ENCODE measurements around the gene CEACAM18. TPM values are rescaled to one million over a fixed set of nuclear protein-coding genes. Genes with fewer than 3 reads are reported as not detected.

CEACAM18 gene
- total RNA-seq, 1 donor from 2014 or later: not detected

- H3K27me3 Mint-ChIP-seq (ENCODE audit: unreplicated experiment): no peaks in the 10 kb centered on the region
- H3K9me3 Mint-ChIP-seq (ENCODE audit: unreplicated experiment): peaks cover 4% of the 10 kb centered on the region
- TF ChIP-seq CTCF (IDR thresholded peaks at IDR 0.05): peak; percentile 82
- H3K27ac Mint-ChIP-seq (ENCODE audit: unreplicated experiment): no peak overlapping the region
- H3K4me1 Mint-ChIP-seq (ENCODE audit: unreplicated experiment): no peaks in the 10 kb centered on the region
- DNase-seq (ENCODE audit: extremely low spot score, unreplicated experiment): no peak
- no peak overlapping the region for H3K4me3 Mint-ChIP-seq (ENCODE audit: unreplicated experiment)
- H3K36me3 Mint-ChIP-seq (ENCODE audit: unreplicated experiment): no peaks in the 10 kb centered on the region
Observed at GRCh38 chr19:51473009-51473707, 5.2 kb upstream of the CEACAM18 start.

- DNase-seq (ENCODE audit: extremely low spot score, unreplicated experiment): no peak
- Mint-ChIP-seq H3K4me3 (ENCODE audit: unreplicated experiment) (no peak overlapping the region), H3K4me1 (ENCODE audit: unreplicated experiment) (no peaks in the 10 kb centered on the region), H3K9me3 (ENCODE audit: unreplicated experiment) (peaks cover 15% of the 10 kb centered on the region), H3K27ac (ENCODE audit: unreplicated experiment) (no peak overlapping the region), H3K36me3 (ENCODE audit: unreplicated experiment) (no peaks in the 10 kb centered on the region), H3K27me3 (ENCODE audit: unreplicated experiment) (no peaks in the 10 kb centered on the region)
- no peak for TF ChIP-seq CTCF (IDR thresholded peaks at IDR 0.05)
Observed at GRCh38 chr19:51476164-51476563, 2.2 kb upstream of the CEACAM18 start.

- DNase-seq (ENCODE audit: extremely low spot score, unreplicated experiment): no peak
- Mint-ChIP-seq H3K9me3 (ENCODE audit: unreplicated experiment) (peaks cover 22% of the 10 kb centered on the region), H3K4me3 (ENCODE audit: unreplicated experiment) (no peak overlapping the region), H3K36me3 (ENCODE audit: unreplicated experiment) (no peaks in the 10 kb centered on the region), H3K27ac (ENCODE audit: unreplicated experiment) (no peak overlapping the region), H3K27me3 (ENCODE audit: unreplicated experiment) (no peaks in the 10 kb centered on the region), H3K4me1 (ENCODE audit: unreplicated experiment) (no peaks in the 10 kb centered on the region)
- no peak for TF ChIP-seq CTCF (IDR thresholded peaks at IDR 0.05)
Observed at GRCh38 chr19:51477344-51477743, 995 bp upstream of the CEACAM18 start.

- no peaks in the 10 kb centered on the region for H3K4me1 Mint-ChIP-seq (ENCODE audit: unreplicated experiment)
- H3K27me3 Mint-ChIP-seq (ENCODE audit: unreplicated experiment): no peaks in the 10 kb centered on the region
- no peak overlapping the region for H3K27ac Mint-ChIP-seq (ENCODE audit: unreplicated experiment)
- H3K4me3 Mint-ChIP-seq (ENCODE audit: unreplicated experiment): no peak overlapping the region
- H3K9me3 Mint-ChIP-seq (ENCODE audit: unreplicated experiment): peaks cover 32% of the 10 kb centered on the region
- no peaks in the 10 kb centered on the region for H3K36me3 Mint-ChIP-seq (ENCODE audit: unreplicated experiment)
- no peak for TF ChIP-seq CTCF (IDR thresholded peaks at IDR 0.05)
- DNase-seq (ENCODE audit: extremely low spot score, unreplicated experiment): no peak
Observed at GRCh38 chr19:51479531-51480331, 1.4 kb downstream of the CEACAM18 start.

GRCh38 chr19:51480590-51480989 is 2.3 kb downstream of the CEACAM18 start:
- no peak for DNase-seq (ENCODE audit: extremely low spot score, unreplicated experiment)
- no peaks in the 10 kb centered on the region for H3K27me3 Mint-ChIP-seq (ENCODE audit: unreplicated experiment)
- no peaks in the 10 kb centered on the region for H3K36me3 Mint-ChIP-seq (ENCODE audit: unreplicated experiment)
- H3K4me1 Mint-ChIP-seq (ENCODE audit: unreplicated experiment): no peaks in the 10 kb centered on the region
- H3K27ac Mint-ChIP-seq (ENCODE audit: unreplicated experiment): no peak overlapping the region
- no peak for TF ChIP-seq CTCF (IDR thresholded peaks at IDR 0.05)
- peaks cover 38% of the 10 kb centered on the region for H3K9me3 Mint-ChIP-seq (ENCODE audit: unreplicated experiment)
- no peak overlapping the region for H3K4me3 Mint-ChIP-seq (ENCODE audit: unreplicated experiment)
